Forelimb muscle (tissue), 1 donor: ENCODE results near the gene EFNA5. TPM values are rescaled to one million over a fixed set of nuclear protein-coding genes. Genes with fewer than 3 reads are reported as not detected.

Experiments used
- DNase-seq: peaks from one replicate; pipeline ENCODE4 v3.0.0-alpha.2; 2013; ENCODE audit warnings: low read depth
- polyA plus RNA-seq: library from polyadenylated mRNA; unstranded; fragments of 120-200 nt; gene quantifications from one replicate; pipeline ENCODE4 v1.2.1, GENCODE V29; 2013; ENCODE audit not compliant: insufficient read length

Gene EFNA5
- polyA plus RNA-seq, 1 donor = 3.0 TPM

DNA sequence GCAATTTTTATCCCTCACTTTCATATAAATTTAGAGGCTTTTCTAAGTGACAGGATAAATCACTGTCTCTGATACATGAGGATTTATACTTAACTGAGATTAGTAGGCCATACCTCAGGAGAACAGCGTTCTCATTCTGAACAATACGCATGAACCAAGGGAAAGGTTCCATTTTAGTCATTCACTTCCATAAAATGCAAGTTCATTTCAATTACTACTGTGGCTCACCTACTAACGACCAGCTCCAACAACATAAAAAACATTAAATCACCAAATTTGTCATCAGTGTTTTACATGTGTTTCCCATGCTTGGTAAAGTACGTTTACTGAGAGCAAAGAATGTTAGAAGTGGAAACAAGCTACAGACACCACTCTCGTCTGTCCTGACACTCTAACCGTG lies 67.4 kb downstream of the EFNA5 start:
- no peak for DNase-seq

- DNase-seq = no peak
These were observed 67.8 kb downstream of the EFNA5 start for GRCh38 chr5:107602896-107603295.

DNA sequence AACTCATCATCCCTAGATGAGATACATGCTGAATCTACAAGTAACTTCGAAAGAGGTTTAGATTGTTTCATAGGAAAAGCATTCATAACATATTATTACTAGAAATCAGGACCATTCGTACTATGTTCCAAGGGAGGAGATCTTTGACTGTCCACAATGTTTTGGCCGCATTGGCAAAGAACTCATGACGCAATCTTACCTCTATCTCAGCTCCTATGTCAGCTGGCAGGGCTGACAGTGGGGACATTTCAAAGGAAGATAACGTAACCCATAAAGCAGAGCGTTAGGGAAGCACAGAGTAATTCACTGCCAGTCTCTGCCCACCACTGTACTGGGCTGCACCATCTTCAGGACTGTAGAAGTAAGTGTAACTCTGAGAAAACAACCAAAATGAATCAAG lies 69.7 kb downstream of the EFNA5 start:
- no peak for DNase-seq

GRCh38 chr5:107598958-107599357 lies 71.8 kb downstream of the EFNA5 start:
- no peak for DNase-seq

GRCh38 chr5:107597803-107598202 lies 72.9 kb downstream of the EFNA5 start:
- no peak for DNase-seq

GRCh38 chr5:107597247-107597646 lies 73.5 kb downstream of the EFNA5 start:
- no peak for DNase-seq

DNA sequence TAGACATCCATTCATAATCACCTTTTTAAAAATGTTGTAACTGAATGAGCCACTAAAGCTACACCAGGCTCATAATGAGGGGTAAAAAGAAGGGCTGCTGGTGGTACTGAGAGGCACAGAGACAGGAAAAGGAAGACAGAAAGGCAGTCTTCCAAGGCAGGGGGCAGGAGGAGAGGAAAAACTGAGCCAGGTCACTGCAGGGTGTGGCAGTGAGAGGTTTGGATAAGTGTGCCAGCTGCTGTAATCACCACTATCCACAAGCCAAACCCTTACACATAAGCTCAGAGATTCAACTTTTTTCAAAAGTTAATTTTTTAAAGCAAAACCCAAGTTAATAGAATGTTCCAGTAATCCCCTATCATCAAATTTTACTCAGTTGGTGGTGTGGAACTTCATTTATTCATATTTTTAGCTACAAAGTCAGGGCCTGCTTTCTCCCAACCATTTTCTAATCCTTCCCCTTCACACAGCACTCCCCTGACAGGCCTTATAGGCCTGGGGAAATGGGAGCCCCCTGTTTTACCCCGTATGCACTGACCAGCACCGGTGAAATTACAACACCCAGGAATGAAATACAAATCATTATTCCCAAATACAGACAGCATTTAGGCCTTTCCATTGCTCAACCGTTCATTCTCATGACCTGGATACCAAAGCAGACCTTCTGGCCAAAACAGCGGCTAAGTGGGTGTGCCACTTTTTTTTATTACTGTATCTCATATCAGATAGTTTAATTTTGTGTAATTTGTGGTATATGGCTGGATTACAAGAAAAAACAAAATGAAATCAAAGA lies 76.3 kb downstream of the EFNA5 start:
- no peak for DNase-seq

DNA sequence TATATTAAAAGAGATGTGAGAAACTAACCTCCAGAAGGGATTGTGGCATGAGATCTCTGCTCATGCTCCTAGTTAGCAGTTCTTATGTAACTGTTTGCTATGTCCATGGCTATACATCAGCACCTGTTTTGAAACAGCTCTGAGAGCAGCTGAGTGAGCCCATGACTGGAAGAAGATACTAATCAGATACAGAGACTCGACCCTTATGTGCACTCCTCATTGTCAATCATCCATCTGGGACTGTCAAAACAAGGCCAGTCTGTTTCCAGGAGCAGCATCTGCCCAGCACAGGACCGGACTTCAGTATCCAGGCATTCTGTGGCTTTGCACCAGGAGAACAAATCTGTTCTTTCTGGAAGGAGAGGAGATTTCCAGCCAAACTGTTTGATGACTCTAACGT lies 77.7 kb downstream of the EFNA5 start:
- no peak for DNase-seq

GRCh38 chr5:107592515-107592914 lies 78.2 kb downstream of the EFNA5 start:
- DNase-seq = no peak

DNA sequence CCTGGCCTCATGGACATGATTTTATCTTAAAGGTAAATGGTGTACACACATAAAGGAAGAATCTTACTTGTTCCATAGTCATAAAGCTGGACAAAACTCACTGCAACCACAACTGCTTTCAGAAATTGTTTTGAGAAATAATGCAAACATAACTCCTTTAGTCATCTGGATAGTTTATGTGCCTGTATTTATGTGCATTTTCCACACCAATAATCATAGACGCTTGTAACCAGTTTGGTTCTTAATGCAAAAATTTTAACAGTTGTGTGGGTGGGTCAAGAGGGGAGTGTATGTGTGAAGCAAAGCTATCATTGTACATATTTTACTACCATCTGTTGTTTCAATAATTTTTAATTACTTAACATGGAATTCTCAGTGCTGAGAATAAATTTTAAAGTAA lies 80.1 kb downstream of the EFNA5 start:
- DNase-seq = no peak

DNA sequence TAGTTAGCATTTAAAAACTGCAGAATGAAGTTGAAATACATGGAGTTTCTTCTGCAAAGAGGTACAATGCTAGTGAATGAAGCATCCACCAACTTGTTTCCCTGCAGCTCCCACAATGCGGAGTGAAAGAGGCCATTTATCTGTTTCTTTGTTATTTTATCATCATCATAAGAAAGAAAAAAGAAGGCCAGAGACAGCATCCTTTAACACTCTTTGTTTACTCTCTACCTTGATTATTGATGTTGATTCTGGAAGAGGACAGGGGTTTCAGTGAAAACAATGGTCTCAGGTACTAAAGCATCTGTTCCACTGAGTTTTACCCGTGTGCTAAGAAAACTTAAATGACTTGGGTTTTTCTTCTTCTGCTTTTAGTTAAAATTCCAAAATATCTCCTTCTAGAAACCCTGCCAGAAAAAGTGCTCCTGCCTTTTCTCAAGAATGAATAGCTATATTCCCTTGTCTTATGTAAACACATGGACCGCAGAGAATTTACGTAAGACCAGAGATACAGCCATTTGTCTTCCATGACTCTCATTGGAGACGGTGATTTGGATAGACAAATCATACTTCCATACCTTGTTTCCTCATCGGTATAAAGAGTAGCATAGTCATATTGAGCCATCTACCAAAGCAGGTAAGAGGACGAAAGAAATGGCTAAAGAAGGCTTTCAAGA lies 81.1 kb downstream of the EFNA5 start:
- no peak for DNase-seq

DNA sequence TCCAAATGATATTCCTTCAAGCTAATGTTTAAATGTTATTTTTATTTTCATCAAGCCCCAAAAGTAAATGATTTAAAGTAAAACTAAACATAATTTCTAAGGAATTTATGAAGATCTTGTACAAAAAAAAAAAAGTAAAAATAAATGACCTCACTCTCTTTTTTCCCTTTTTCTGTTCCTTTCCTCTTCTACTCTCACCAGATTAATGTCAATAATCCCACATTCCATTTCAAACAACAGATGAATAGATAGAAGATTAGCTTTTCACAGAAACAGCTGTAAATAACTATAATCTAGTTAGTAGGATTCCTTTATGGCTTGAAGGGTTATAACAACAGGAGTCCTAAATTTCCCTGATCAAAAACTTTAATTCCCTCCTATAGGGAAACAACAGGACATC lies 88.1 kb downstream of the EFNA5 start:
- no peak for DNase-seq

DNA sequence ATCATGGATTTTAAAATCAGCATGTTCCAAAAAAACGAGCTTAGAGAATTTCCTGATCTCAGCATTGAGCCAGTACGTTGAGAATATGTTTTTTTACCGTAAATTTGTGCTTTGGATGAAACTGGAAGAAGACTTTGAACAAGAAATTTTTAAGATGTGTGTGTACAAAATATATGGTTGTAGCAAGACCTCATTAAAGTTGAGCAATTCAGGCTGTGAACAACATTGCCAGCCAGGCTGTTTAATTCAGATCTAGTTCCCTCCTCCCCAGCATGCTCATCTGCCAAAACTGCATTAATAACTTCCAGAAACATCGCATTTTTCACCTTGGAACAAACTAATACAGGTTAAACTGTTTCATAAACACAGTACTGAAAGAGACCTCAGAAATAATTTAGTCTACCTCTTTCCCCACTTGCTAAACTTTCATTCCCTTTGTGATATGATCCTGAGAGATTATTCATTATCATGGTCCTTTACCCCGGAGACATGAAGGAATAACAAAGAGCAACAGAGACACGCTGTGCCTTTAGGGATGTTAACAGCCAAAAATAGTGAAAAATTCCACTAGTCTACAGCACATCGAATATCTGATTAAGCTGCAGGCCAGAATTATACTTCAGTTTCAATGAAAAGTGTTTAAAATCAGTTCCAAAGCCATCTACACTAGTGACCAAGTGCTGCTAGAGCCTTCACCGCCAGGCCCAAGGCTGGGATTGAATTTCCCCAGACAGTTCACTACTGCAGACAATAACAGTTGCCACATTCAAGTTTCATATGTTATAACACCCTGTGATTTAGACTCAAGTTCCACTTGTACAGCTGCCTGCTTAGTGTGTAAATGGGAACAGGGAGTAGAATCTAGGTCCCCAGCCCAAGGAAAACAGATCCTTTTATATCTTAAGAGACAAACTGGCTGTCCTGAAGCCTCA lies 89.6 kb downstream of the EFNA5 start:
- no peak for DNase-seq

DNA sequence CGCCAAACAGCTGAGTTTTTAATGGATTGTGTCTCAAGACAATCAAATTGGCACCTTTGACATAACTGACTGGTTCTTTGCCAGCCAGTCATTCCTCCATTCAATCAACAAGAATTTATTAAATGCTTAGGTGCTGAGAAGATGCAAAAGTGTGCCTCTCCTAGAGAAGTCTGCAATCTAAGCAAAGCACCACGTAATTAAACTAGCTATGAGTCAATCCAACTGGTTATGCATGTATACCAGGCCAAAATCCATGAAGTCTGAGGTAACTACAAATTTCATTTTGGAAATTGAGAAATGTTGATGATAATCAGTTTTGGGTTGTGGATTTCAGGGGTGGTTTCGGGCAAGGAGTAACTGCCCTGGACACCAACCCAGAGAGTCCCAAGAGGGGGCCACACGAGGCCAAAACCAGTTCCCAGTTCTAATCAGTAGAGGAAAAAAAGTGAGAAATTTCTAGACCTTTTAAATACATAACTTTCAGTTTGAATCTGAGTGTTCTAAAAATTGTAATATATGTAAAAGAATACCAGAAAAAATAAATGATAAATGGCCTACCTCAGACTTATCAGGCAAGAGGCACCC lies 92.6 kb downstream of the EFNA5 start:
- DNase-seq = no peak

- DNase-seq = no peak
These were observed 93.3 kb downstream of the EFNA5 start for GRCh38 chr5:107577394-107577950.

- DNase-seq = no peak
These were observed 93.9 kb downstream of the EFNA5 start for GRCh38 chr5:107576736-107577393.

DNA sequence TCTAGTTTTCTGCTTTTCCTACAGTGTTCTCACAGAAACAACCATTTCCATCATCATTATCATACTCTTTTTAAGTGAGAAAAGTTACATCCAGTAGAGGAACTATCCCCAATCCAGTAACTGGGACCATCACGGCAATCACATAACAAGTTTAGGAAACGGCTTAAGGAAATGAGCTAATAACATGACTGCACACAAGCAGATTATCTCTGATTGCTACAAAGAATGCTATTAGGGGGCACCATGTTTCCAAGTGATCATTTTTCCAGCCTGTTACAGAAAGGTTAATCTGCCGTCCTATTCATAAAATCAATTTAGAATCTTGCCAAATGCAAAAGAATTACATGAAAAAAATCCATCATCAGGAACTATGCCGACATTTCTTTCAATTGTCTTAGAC lies 94.6 kb downstream of the EFNA5 start:
- no peak for DNase-seq

GRCh38 chr5:107574287-107574686 lies 96.5 kb downstream of the EFNA5 start:
- DNase-seq = no peak

GRCh38 chr5:107572715-107573368 lies 97.9 kb downstream of the EFNA5 start:
- no peak for DNase-seq
